ENCODE results near the gene SEC14L2.

The SEC14L2 gene

DNA sequence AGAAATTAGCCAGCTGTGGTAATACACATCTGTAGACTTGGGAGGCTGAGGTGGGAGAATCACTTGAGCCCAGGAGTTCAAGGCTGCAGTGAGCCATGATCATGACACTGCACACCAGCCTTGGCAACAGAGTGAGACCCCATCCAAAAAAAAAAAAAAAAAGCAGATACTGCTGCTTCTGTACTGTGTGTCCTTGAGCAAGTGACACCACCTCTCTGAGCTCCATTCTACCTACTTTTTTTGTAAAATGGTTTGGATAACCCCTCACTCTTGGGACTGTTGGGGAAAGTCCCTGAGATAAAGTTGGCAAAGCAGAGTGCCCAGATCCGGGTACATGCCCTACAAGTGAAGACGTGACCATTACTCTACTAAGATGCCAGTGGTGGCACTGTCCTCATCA is 72.3 kb downstream of the SEC14L2 start:
- Histone ChIP-seq H3K4me1 (ENCODE audit: control insufficient read depth, insufficient read depth, low read length) (no peaks in the 10 kb centered on the region), H3K4me3 (ENCODE audit: low read depth, low read length) (no peak overlapping the region), H3K9me3 (ENCODE audit: control insufficient read depth, insufficient read depth, low read depth, low read length) (no peaks in the 10 kb centered on the region), H3K36me3 (ENCODE audit: control insufficient read depth in 2 of 2, insufficient read depth in 1 of 2, low read length in 2 of 2) (no peaks in the 10 kb centered on the region), H3K27ac (ENCODE audit: extremely low read depth, low read depth, low read length) (no peak overlapping the region)
- CTCF ChIA-PET = interaction anchor here (0.6 to 1.0 kb wide), 3 partner anchors 16 to 451 kb away, joined by 3 to 4 read pairs (median 3); no protein-coding TSS in a partner anchor
- POLR2A ChIA-PET = no interaction called here
- TF ChIP-seq ZNF768 (tag by site-specific recombination; IDR thresholded peaks at IDR 0.05) (peak; percentile 37; the same call in 1 of the 2 replicates), YY1 (tag by site-specific recombination; IDR thresholded peaks at IDR 0.05) (no peak)

DNA sequence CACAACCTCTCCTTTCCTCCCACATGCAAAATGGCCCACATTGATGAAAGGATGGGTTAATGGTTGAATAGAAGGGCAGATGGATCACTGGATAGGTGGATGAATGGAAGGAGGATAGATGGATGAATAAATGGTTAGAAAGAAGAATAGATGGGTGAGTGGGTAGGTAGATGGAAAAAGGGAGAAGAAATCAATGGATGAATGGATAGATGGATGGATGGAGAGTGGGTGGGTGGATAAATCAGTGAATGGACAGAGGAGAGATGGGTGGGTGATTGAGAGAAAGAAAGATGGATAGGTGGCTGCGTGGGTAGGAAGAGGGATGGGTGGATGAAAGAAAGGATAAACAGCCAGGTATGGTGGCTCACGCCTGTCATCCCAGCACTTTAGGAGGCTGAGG is 73.8 kb downstream of the SEC14L2 start:
- H3K9me3 ChIP-seq (ENCODE audit: control insufficient read depth, insufficient read depth, low read depth, low read length) = no peaks in the 10 kb centered on the region
- no peaks in the 10 kb centered on the region for H3K4me1 ChIP-seq (ENCODE audit: control insufficient read depth, insufficient read depth, low read length)
- CTCF ChIA-PET = interaction anchor here (0.6 kb wide), 1 partner anchor 27 kb away, joined by 3 read pairs; no protein-coding TSS in a partner anchor
- H3K4me3 ChIP-seq (ENCODE audit: low read depth, low read length) = no peak overlapping the region
- no peak overlapping the region for H3K27ac ChIP-seq (ENCODE audit: extremely low read depth, low read depth, low read length)
- POLR2A ChIA-PET = no interaction called here
- H3K36me3 ChIP-seq (ENCODE audit: control insufficient read depth in 2 of 2, insufficient read depth in 1 of 2, low read length in 2 of 2) = no peaks in the 10 kb centered on the region
- TF ChIP-seq ZNF785 (tag by site-specific recombination; IDR thresholded peaks at IDR 0.05) = no peak
- TF ChIP-seq ZNF302 (tag by site-specific recombination; IDR thresholded peaks at IDR 0.05; ENCODE audit: low read depth) = no peak
- peak; percentile 37; the same call in 1 of the 2 replicates for TF ChIP-seq ZFHX2 (tag by site-specific recombination; conservative IDR thresholded peaks at IDR 0.05)
- TF ChIP-seq ZNF24 (tag by site-specific recombination; IDR thresholded peaks at IDR 0.05) = no peak
- TF ChIP-seq ZNF132 (tag by site-specific recombination; IDR thresholded peaks at IDR 0.05; ENCODE audit: borderline replicate concordance) = no peak
- no peak for TF ChIP-seq ZNF140 (tag by site-specific recombination; IDR thresholded peaks at IDR 0.05)
- TF ChIP-seq ZNF391 (tag by site-specific recombination; IDR thresholded peaks at IDR 0.05; ENCODE audit: borderline replicate concordance, low read depth) = no peak
- TF ChIP-seq, protein P1, sequence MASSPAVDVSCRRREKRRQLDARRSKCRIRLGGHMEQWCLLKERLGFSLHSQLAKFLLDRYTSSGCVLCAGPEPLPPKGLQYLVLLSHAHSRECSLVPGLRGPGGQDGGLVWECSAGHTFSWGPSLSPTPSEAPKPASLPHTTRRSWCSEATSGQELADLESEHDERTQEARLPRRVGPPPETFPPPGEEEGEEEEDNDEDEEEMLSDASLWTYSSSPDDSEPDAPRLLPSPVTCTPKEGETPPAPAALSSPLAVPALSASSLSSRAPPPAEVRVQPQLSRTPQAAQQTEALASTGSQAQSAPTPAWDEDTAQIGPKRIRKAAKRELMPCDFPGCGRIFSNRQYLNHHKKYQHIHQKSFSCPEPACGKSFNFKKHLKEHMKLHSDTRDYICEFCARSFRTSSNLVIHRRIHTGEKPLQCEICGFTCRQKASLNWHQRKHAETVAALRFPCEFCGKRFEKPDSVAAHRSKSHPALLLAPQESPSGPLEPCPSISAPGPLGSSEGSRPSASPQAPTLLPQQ (tag by site-specific recombination; IDR thresholded peaks at IDR 0.05) = no peak
- no peak for TF ChIP-seq ZBTB8A (tag by site-specific recombination; IDR thresholded peaks at IDR 0.05)
- TF ChIP-seq EGR2 (tag by site-specific recombination; IDR thresholded peaks at IDR 0.05; ENCODE audit: low read depth) = peak; percentile 67
- TF ChIP-seq, protein P2, sequence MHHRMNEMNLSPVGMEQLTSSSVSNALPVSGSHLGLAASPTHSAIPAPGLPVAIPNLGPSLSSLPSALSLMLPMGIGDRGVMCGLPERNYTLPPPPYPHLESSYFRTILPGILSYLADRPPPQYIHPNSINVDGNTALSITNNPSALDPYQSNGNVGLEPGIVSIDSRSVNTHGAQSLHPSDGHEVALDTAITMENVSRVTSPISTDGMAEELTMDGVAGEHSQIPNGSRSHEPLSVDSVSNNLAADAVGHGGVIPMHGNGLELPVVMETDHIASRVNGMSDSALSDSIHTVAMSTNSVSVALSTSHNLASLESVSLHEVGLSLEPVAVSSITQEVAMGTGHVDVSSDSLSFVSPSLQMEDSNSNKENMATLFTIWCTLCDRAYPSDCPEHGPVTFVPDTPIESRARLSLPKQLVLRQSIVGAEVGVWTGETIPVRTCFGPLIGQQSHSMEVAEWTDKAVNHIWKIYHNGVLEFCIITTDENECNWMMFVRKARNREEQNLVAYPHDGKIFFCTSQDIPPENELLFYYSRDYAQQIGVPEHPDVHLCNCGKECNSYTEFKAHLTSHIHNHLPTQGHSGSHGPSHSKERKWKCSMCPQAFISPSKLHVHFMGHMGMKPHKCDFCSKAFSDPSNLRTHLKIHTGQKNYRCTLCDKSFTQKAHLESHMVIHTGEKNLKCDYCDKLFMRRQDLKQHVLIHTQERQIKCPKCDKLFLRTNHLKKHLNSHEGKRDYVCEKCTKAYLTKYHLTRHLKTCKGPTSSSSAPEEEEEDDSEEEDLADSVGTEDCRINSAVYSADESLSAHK (tag by site-specific recombination; IDR thresholded peaks at IDR 0.05) = no peak
- TF ChIP-seq ZNF366 (tag by site-specific recombination; conservative IDR thresholded peaks at IDR 0.05) = peak; percentile 87
- TF ChIP-seq ZNF776 (tag by site-specific recombination; IDR thresholded peaks at IDR 0.05; ENCODE audit: borderline replicate concordance) = no peak
- no peak for TF ChIP-seq ZNF530 (tag by site-specific recombination; IDR thresholded peaks at IDR 0.05; ENCODE audit: low read depth)
- no peak for TF ChIP-seq ZNF184 (tag by site-specific recombination; IDR thresholded peaks at IDR 0.05)
- no peak for TF ChIP-seq ZNF23 (tag by site-specific recombination; IDR thresholded peaks at IDR 0.05; ENCODE audit: borderline replicate concordance)
- TF ChIP-seq ZNF626 (tag by site-specific recombination; IDR thresholded peaks at IDR 0.05) = no peak
- TF ChIP-seq ZNF433 (tag by site-specific recombination; IDR thresholded peaks at IDR 0.05; ENCODE audit: low read depth) = no peak
- no peak for TF ChIP-seq ZNF146 (tag by site-specific recombination; IDR thresholded peaks at IDR 0.05)
- TF ChIP-seq, protein P3, sequence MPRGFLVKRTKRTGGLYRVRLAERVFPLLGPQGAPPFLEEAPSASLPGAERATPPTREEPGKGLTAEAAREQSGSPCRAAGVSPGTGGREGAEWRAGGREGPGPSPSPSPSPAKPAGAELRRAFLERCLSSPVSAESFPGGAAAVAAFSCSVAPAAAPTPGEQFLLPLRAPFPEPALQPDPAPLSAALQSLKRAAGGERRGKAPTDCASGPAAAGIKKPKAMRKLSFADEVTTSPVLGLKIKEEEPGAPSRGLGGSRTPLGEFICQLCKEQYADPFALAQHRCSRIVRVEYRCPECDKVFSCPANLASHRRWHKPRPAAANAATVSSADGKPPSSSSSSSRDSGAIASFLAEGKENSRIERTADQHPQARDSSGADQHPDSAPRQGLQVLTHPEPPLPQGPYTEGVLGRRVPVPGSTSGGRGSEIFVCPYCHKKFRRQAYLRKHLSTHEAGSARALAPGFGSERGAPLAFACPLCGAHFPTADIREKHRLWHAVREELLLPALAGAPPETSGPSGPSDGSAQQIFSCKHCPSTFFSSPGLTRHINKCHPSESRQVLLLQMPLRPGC (tag by site-specific recombination; IDR thresholded peaks at IDR 0.05) = no peak
- peak; percentile 81 for TF ChIP-seq ZBTB17 (tag by site-specific recombination; IDR thresholded peaks at IDR 0.05)
- TF ChIP-seq ZNF791 (tag by site-specific recombination; IDR thresholded peaks at IDR 0.05) = no peak
- TF ChIP-seq ZNF114 (tag by site-specific recombination; IDR thresholded peaks at IDR 0.05) = no peak
- TF ChIP-seq, protein P4, sequence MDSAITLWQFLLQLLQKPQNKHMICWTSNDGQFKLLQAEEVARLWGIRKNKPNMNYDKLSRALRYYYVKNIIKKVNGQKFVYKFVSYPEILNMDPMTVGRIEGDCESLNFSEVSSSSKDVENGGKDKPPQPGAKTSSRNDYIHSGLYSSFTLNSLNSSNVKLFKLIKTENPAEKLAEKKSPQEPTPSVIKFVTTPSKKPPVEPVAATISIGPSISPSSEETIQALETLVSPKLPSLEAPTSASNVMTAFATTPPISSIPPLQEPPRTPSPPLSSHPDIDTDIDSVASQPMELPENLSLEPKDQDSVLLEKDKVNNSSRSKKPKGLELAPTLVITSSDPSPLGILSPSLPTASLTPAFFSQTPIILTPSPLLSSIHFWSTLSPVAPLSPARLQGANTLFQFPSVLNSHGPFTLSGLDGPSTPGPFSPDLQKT (IDR thresholded peaks at IDR 0.05; ENCODE audit: borderline replicate concordance, low read depth, low read length) = no peak
- TF ChIP-seq ZNF175 (tag by site-specific recombination; IDR thresholded peaks at IDR 0.05) = no peak
- no peak for TF ChIP-seq SALL2 (tag by site-specific recombination; IDR thresholded peaks at IDR 0.05; ENCODE audit: borderline replicate concordance)
- no peak for TF ChIP-seq ZNF423 (tag by site-specific recombination; IDR thresholded peaks at IDR 0.05)

All from HEK293 (cell line).